BE2C (cell line): ENCODE measurements around the gene NUDT16.
"Not testable (repeated sequence)": the region's sequence is repeated elsewhere in the genome, so short reads cannot be mapped to it uniquely, and the experiment has no call there.

Source experiments
- DNase-seq: peaks from one replicate; pipeline ENCODE4 v3.0.0-alpha.2; 2020
- H3K27me3 ChIP-seq: fragments of 250-450 bp; sonication (Bioruptor Pico); 2 replicates; pipeline ENCODE4 v1.5.1; 2020; ENCODE audit warnings: mild to moderate bottlenecking
- H3K36me3 ChIP-seq: fragments of 250-450 bp; sonication (Bioruptor Pico); 2 replicates; pipeline ENCODE4 v1.5.1; 2020; ENCODE audit warnings: mild to moderate bottlenecking
- H3K4me1 ChIP-seq: fragments of 250-450 bp; sonication (Bioruptor Pico); 2 replicates; pipeline ENCODE4 v1.5.1; 2020
- H3K4me3 ChIP-seq: 2 replicates; pipeline ENCODE4 v1.5.1; 2011; ENCODE audit warnings: low read depth, low read length
- H3K9me3 ChIP-seq: fragments of 250-450 bp; sonication (Bioruptor Pico); 2 replicates; pipeline ENCODE4 v1.5.1; 2020
- CTCF ChIP-seq: IDR thresholded peaks from 2 replicates; pipeline ENCODE4 v1.5.1; 2012; ENCODE audit warnings: mild to moderate bottlenecking, low read depth, low read length

The NUDT16 gene

GRCh38 chr3:131360191-131360755, 21.3 kb upstream of the NUDT16 start:
- no peak for TF ChIP-seq CTCF
- Histone ChIP-seq H3K9me3 (no peaks in the 10 kb centered on the region), H3K4me1 (no peaks in the 10 kb centered on the region), H3K27me3 (no peaks in the 10 kb centered on the region), H3K36me3 (no peaks in the 10 kb centered on the region), H3K4me3 (no peak overlapping the region)
- no peak for DNase-seq

DNA sequence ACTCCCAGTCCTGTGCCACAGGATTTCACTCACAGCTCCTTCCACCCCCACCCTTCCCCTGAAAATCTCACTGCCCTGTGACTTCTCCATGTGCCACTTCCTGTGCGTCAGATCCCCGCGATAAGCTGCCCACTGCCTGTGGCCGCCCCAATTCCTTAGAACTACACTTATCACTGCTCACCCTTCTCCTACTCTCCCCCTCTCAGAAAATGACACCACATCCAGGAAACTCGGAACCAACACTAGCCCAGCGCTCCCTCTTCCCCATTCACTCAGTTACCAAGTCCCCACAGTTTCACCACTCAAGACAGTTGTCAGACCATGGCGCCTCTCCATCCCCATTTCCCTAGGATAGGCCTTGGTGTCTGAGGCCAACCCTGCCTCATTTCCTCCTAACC, 20.5 kb upstream of the NUDT16 start:
- not testable (repeated sequence) for DNase-seq, H3K4me3 ChIP-seq, H3K4me1 ChIP-seq, H3K27me3 ChIP-seq, H3K36me3 ChIP-seq, H3K9me3 ChIP-seq

GRCh38 chr3:131361464-131362421, 19.8 kb upstream of the NUDT16 start:
- TF ChIP-seq CTCF, result no peak
- DNase-seq, result no peak
- Histone ChIP-seq H3K27me3 (no peaks in the 10 kb centered on the region), H3K9me3 (no peaks in the 10 kb centered on the region), H3K4me1 (no peaks in the 10 kb centered on the region), H3K4me3 (no peak overlapping the region), H3K36me3 (no peaks in the 10 kb centered on the region)

- Histone ChIP-seq H3K36me3 (no peaks in the 10 kb centered on the region), H3K4me1 (no peaks in the 10 kb centered on the region), H3K9me3 (no peaks in the 10 kb centered on the region), H3K27me3 (no peaks in the 10 kb centered on the region; the same call in 1 of the 2 replicates), H3K4me3 (no peak overlapping the region)
- no peak for TF ChIP-seq CTCF
- DNase-seq, result no peak
Observed at GRCh38 chr3:131363275-131363674, 18.3 kb upstream of the NUDT16 start.

DNA sequence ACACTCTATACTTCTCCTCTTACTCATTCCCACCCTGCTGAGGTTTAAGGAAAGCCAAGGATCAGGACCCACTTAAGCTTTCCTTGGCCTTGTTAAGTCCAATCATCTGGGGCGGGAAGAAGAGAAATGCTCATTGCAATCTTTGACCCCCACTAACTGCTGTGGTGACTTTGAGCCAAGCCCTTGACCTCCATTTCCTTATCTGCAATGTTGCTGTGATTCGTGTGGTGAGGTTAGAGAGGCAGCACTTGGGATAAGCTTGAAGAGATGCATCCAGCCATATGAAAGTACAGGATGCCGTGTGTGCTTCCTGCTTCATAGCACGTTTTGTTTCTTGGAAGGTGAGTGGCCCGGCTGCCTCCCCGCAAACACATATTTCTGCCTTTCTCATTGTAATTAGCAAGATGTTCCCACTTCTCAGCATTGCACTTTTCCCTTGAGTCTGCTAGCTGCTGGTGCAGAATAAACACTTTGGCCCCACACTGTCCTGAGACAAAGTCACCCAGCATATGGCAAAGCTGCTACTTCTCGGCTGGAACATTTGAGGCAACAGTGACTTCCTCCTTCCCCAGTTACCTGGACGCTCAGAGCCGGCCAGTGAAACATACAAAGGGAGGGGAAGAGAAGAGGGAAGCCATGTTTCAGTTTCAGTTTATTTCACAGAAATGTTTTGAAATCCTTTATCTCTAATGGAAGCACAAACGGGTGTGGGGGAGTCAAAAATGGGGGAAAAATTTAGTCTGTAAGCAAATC, 10.5 kb upstream of the NUDT16 start:
- no peak for DNase-seq
- H3K9me3 ChIP-seq, result no peaks in the 10 kb centered on the region
- H3K27me3 ChIP-seq, result no peaks in the 10 kb centered on the region; the same call in 1 of the 2 replicates
- TF ChIP-seq CTCF, result no peak
- H3K4me3 ChIP-seq, result no peak overlapping the region
- H3K4me1 ChIP-seq, result no peaks in the 10 kb centered on the region
- H3K36me3 ChIP-seq, result no peaks in the 10 kb centered on the region

DNA sequence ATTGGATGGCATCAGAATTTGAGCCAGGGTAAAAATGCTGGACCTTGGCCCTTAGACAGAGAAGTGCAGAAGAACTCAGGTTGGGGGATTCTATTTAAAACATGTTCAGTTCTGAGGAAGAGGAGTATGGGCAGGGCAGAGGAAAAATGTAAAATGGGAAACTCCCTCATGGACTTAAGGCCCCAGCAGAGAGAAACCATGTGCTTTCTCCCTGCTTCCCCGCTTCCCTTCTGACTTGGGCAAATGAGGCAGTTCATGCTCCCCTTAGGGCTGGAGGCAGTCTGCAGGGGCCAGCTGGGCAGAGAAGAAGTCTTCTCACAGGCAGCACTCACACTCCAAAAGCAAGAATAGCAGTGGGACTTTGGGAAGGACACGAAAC, 9.9 kb upstream of the NUDT16 start:
- Histone ChIP-seq H3K4me1 (no peaks in the 10 kb centered on the region), H3K27me3 (no peaks in the 10 kb centered on the region; the same call in 1 of the 2 replicates), H3K9me3 (no peaks in the 10 kb centered on the region), H3K36me3 (no peaks in the 10 kb centered on the region), H3K4me3 (no peak overlapping the region)
- no peak for DNase-seq
- TF ChIP-seq CTCF, result no peak
